Loucy (cell line): ENCODE measurements around the gene TMEM119.

ENCODE experiments used
- H2AFZ ChIP-seq: fragments of 200-600 bp; sonication (generic); 2 replicates; pipeline ENCODE4 v1.6.0; 2016; ENCODE audit warnings: antibody characterized with exemption, mild to moderate bottlenecking, low read length, moderate library complexity
- H3F3A ChIP-seq: fragments of 200-600 bp; 2 replicates; pipeline ENCODE4 v1.6.0; 2016; ENCODE audit warnings: antibody characterized with exemption, low read depth, mild to moderate bottlenecking
- H3K27me3 ChIP-seq: fragments of 200-600 bp; sonication (generic); 2 replicates; pipeline ENCODE4 v1.6.1; 2014; ENCODE audit warnings: low read length, mild to moderate bottlenecking; ENCODE audit not compliant: insufficient read depth, poor library complexity, severe bottlenecking
- H3K36me3 ChIP-seq: fragments of 200-600 bp; sonication (generic); 2 replicates; pipeline ENCODE4 v1.6.1; 2016; ENCODE audit warnings: low read length; ENCODE audit not compliant: insufficient read depth
- H3K4me1 ChIP-seq: fragments of 200-600 bp; sonication (generic); 2 replicates; pipeline ENCODE4 v1.5.1; 2014; ENCODE audit warnings: low read length, mild to moderate bottlenecking; ENCODE audit not compliant: insufficient read depth, poor library complexity, severe bottlenecking
- H3K4me2 ChIP-seq: fragments of 200-600 bp; sonication (generic); 2 replicates; pipeline ENCODE4 v1.6.0; 2014; ENCODE audit warnings: antibody characterized with exemption, low read length, low read depth, mild to moderate bottlenecking; ENCODE audit not compliant: poor library complexity, severe bottlenecking
- H3K4me3 ChIP-seq: fragments of 200-600 bp; sonication (generic); 2 replicates; pipeline ENCODE4 v1.5.1; 2014; ENCODE audit warnings: low read length, mild to moderate bottlenecking, mixed read lengths; ENCODE audit not compliant: poor library complexity, severe bottlenecking
- H3K79me2 ChIP-seq: fragments of 200-600 bp; sonication (generic); 2 replicates; pipeline ENCODE4 v1.6.1; 2014; ENCODE audit warnings: low read length; ENCODE audit not compliant: insufficient read depth
- H3K9ac ChIP-seq: fragments of 200-600 bp; sonication (generic); 2 replicates; pipeline ENCODE4 v1.6.0; 2014; ENCODE audit warnings: mild to moderate bottlenecking, low read depth, low read length, moderate library complexity; ENCODE audit not compliant: poor library complexity, severe bottlenecking
- H3K9me2 ChIP-seq: fragments of 200-600 bp; sonication (generic); replicated peaks from 2 replicates; pipeline ENCODE4 v1.6.1; 2016; ENCODE audit warnings: low read depth, low read length, mixed read lengths
- H3K9me3 ChIP-seq: fragments of 200-600 bp; sonication (generic); 2 replicates; pipeline ENCODE4 v1.6.1; 2014; ENCODE audit warnings: mild to moderate bottlenecking, antibody characterized with exemption, low read length, low read depth; ENCODE audit not compliant: insufficient read depth
- H4K20me1 ChIP-seq: fragments of 200-600 bp; sonication (generic); 2 replicates; pipeline ENCODE4 v1.6.0; 2014; ENCODE audit warnings: antibody characterized with exemption, low read length, mild to moderate bottlenecking; ENCODE audit not compliant: insufficient read depth, poor library complexity, severe bottlenecking
- EZH2phosphoT487 ChIP-seq: fragments of 200-600 bp; IDR thresholded peaks from 2 replicates; pipeline ENCODE4 v1.6.1; 2018; ENCODE audit warnings: antibody characterized with exemption, mild to moderate bottlenecking, moderate library complexity, borderline replicate concordance
- TF ChIP-seq, protein P1 (sequence below): fragments of 200-600 bp; sonication (generic); conservative IDR thresholded peaks from 2 replicates; pipeline ENCODE4 v1.5.1; 2014; ENCODE audit warnings: mild to moderate bottlenecking, antibody characterized with exemption, low read length

Gene TMEM119

DNA sequence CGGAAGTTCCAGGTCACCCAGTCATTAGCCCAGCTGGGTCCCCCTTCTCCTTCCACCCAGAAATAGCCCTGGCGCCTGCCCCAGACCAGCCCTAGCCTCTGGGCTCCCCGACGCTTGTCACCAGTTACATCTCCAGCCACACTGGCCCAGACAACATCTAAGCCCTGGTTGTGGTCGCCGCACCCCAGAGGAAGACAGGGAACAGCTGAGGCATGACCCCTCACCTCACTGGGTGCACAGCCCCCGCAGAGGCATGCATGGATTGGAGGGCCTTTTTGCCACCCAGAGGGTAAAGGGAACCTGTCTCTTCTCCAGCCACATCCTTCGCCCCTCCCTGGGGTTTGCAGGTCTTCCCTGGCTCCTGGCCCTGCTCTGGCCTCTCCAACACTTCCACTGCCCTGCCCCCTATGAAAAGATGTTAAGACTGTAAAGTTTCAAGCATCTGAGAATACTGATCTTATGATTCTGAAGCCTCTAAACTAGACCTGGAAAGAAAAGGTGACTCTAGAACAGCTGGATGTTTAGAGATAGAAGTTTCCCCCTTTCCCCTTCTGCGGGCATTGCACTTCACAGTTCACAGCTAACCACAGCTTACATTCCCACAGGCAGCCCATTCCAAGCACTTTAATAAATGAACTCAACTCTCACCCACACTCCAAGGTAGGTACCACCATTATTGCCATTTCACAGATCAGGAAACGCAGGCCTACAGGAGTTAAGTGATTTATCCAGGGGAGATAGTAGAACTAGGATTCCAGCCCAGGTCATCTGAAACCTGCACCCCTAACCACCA lies 14.7 kb downstream of the TMEM119 start:
- TF ChIP-seq, protein P1, sequence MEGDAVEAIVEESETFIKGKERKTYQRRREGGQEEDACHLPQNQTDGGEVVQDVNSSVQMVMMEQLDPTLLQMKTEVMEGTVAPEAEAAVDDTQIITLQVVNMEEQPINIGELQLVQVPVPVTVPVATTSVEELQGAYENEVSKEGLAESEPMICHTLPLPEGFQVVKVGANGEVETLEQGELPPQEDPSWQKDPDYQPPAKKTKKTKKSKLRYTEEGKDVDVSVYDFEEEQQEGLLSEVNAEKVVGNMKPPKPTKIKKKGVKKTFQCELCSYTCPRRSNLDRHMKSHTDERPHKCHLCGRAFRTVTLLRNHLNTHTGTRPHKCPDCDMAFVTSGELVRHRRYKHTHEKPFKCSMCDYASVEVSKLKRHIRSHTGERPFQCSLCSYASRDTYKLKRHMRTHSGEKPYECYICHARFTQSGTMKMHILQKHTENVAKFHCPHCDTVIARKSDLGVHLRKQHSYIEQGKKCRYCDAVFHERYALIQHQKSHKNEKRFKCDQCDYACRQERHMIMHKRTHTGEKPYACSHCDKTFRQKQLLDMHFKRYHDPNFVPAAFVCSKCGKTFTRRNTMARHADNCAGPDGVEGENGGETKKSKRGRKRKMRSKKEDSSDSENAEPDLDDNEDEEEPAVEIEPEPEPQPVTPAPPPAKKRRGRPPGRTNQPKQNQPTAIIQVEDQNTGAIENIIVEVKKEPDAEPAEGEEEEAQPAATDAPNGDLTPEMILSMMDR = no peak
- no peak for TF ChIP-seq EZH2phosphoT487
- H2AFZ ChIP-seq = no peak overlapping the region

DNA sequence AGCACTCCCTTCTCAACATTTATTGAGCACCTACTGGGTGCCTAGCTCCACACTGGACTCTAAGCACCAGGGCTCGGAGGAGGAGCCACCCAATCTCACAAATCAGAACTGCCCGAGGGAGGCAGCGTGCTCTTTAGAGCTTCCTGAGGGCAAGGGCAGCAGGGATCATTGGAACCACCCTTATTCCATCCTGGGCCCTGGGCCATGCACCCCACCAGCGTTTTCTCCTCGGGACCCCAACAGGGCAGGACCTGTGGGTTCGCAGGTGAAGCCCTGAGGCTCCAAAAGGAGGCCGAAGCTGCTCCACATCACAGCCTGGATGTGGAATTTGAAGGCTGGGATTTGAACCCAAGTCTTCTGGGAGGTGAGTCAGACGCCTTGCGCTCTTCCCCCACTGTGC lies 15.4 kb downstream of the TMEM119 start:
- H2AFZ ChIP-seq = no peak overlapping the region
- H3K4me1 ChIP-seq = no peaks in the 10 kb centered on the region
- no peaks in the 10 kb centered on the region for H3K9me3 ChIP-seq
- H3K27me3 ChIP-seq = no peaks in the 10 kb centered on the region
- H3K9ac ChIP-seq = no peak overlapping the region
- no peak overlapping the region for H3K4me2 ChIP-seq
- no peaks in the 10 kb centered on the region for H3K9me2 ChIP-seq
- no peaks in the 10 kb centered on the region for H4K20me1 ChIP-seq
- H3K79me2 ChIP-seq = no peaks in the 10 kb centered on the region
- no peak overlapping the region for H3K4me3 ChIP-seq
- no peaks in the 10 kb centered on the region for H3F3A ChIP-seq
- TF ChIP-seq, protein P1 = no peak
- no peak for TF ChIP-seq EZH2phosphoT487
- no peaks in the 10 kb centered on the region for H3K36me3 ChIP-seq

More for the DNA sequence above, 14.7 kb downstream of the TMEM119 start:
- Histone ChIP-seq H3K9ac (no peak overlapping the region), H3K4me3 (no peak overlapping the region), H3K4me1 (no peaks in the 10 kb centered on the region), H3K27me3 (no peaks in the 10 kb centered on the region), H3F3A (no peaks in the 10 kb centered on the region), H3K79me2 (no peaks in the 10 kb centered on the region), H3K36me3 (no peaks in the 10 kb centered on the region), H4K20me1 (no peaks in the 10 kb centered on the region), H3K4me2 (no peak overlapping the region), H3K9me3 (no peaks in the 10 kb centered on the region), H3K9me2 (no peaks in the 10 kb centered on the region)

DNA sequence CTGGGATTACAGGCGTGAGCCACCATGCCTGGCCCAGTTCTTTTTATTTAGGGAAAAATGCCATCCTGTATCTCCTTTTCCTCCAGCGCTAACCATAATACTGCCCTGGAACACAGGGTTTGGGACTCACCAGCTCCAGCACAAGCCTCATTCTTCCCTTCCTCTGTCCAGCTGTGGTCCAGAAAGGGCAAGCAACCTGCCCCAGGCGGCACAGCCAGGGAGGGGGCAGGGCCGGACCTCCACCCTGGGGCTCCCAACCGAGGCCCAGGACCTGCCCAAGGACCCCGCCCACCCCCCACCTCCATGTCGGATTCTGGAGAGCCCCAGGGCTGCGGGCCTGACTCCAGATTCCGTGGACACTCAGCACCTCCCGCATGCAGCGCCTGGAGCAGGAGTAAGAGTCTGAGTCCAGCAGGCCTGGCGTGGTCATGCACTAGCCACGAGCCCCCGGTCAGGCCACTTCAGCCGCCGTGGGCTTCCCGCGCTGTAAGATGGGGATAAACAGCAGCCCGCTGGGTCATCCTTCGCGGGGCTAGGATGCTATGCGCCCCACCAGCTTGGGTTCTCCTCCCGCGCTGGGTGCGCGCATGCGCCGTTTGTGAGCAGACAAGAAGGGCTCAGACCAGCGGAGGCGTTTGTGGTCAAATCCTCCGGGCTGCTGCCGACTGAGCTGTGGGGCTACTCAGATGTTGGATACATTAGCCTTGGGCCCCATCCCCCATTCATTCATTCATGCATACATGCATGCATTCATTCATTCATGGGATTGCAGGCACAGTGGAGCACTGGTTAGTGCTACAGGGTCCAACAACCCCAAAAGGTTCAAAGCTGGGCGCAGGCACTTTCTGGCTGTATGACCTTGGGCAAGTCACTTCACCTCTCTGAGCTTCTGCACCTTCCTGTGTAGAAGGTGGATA lies 16.3 kb downstream of the TMEM119 start:
- no peaks in the 10 kb centered on the region for H3K9me3 ChIP-seq
- no peak overlapping the region for H3K4me2 ChIP-seq
- H3K36me3 ChIP-seq = no peaks in the 10 kb centered on the region
- no peaks in the 10 kb centered on the region for H3F3A ChIP-seq
- no peak overlapping the region for H3K9ac ChIP-seq
- no peaks in the 10 kb centered on the region for H4K20me1 ChIP-seq
- H3K9me2 ChIP-seq = no peaks in the 10 kb centered on the region
- H3K27me3 ChIP-seq = no peaks in the 10 kb centered on the region
- no peak overlapping the region for H2AFZ ChIP-seq
- H3K4me3 ChIP-seq = no peak overlapping the region
- no peak for TF ChIP-seq EZH2phosphoT487
- TF ChIP-seq, protein P1 = no peak
- H3K4me1 ChIP-seq = no peaks in the 10 kb centered on the region
- no peaks in the 10 kb centered on the region for H3K79me2 ChIP-seq
